GM19395 (cell line): ENCODE data around the gene LILRB4.
"Not testable (repeated sequence)": the region's sequence is repeated elsewhere in the genome, so short reads cannot be mapped to it uniquely, and the experiment has no call there.

Experiments
- ATAC-seq: cut with Tn5 transposase; IDR thresholded peaks from one replicate; pipeline ENCODE4 v1.9.1; 2021; ENCODE audit warnings: mild to moderate bottlenecking, moderate library complexity; ENCODE audit not compliant: unreplicated experiment

LILRB4 gene

GRCh38 chr19:54648129-54648528, 14.7 kb upstream of the LILRB4 start:
- ATAC-seq: no peak

- ATAC-seq: no peak
Measured at GRCh38 chr19:54650108-54650655, 12.6 kb upstream of the LILRB4 start.

- no peak for ATAC-seq
Measured at GRCh38 chr19:54653181-54653809, 9.5 kb upstream of the LILRB4 start.

- ATAC-seq: no peak
Measured at GRCh38 chr19:54654447-54655321, 8.1 kb upstream of the LILRB4 start.

- ATAC-seq: no peak
Measured at GRCh38 chr19:54659300-54659699, 3.5 kb upstream of the LILRB4 start.

- ATAC-seq: no peak
Measured at GRCh38 chr19:54660306-54660705, 2.5 kb upstream of the LILRB4 start.

- ATAC-seq: no peak
Measured at GRCh38 chr19:54660964-54661363, 1.8 kb upstream of the LILRB4 start.

GRCh38 chr19:54661846-54662481, 821 bp upstream of the LILRB4 start:
- ATAC-seq: no peak

- no peak for ATAC-seq
Measured at GRCh38 chr19:54665530-54665929, 2.7 kb downstream of the LILRB4 start.

- ATAC-seq: no peak
Measured at GRCh38 chr19:54667217-54667616, 4.4 kb downstream of the LILRB4 start.

GRCh38 chr19:54668353-54668752, 5.6 kb downstream of the LILRB4 start:
- no peak for ATAC-seq

- no peak for ATAC-seq
Measured at GRCh38 chr19:54670576-54671357, 8.0 kb downstream of the LILRB4 start.

GRCh38 chr19:54673222-54673621, 10.4 kb downstream of the LILRB4 start:
- no peak for ATAC-seq

GRCh38 chr19:54674021-54674617, 11.3 kb downstream of the LILRB4 start:
- no peak for ATAC-seq

GRCh38 chr19:54676210-54676834, 13.5 kb downstream of the LILRB4 start:
- not testable (repeated sequence) for ATAC-seq

GRCh38 chr19:54677217-54677616, 14.4 kb downstream of the LILRB4 start:
- no peak for ATAC-seq

GRCh38 chr19:54681596-54681995, 18.8 kb downstream of the LILRB4 start:
- not testable (repeated sequence) for ATAC-seq

- ATAC-seq: no peak
Measured at GRCh38 chr19:54682306-54682856, 19.6 kb downstream of the LILRB4 start.

GRCh38 chr19:54684527-54684926, 21.7 kb downstream of the LILRB4 start:
- no peak for ATAC-seq
